Measurements from ENCODE around the gene TSSK3.

TSSK3 gene, protein sequence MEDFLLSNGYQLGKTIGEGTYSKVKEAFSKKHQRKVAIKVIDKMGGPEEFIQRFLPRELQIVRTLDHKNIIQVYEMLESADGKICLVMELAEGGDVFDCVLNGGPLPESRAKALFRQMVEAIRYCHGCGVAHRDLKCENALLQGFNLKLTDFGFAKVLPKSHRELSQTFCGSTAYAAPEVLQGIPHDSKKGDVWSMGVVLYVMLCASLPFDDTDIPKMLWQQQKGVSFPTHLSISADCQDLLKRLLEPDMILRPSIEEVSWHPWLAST

DNA sequence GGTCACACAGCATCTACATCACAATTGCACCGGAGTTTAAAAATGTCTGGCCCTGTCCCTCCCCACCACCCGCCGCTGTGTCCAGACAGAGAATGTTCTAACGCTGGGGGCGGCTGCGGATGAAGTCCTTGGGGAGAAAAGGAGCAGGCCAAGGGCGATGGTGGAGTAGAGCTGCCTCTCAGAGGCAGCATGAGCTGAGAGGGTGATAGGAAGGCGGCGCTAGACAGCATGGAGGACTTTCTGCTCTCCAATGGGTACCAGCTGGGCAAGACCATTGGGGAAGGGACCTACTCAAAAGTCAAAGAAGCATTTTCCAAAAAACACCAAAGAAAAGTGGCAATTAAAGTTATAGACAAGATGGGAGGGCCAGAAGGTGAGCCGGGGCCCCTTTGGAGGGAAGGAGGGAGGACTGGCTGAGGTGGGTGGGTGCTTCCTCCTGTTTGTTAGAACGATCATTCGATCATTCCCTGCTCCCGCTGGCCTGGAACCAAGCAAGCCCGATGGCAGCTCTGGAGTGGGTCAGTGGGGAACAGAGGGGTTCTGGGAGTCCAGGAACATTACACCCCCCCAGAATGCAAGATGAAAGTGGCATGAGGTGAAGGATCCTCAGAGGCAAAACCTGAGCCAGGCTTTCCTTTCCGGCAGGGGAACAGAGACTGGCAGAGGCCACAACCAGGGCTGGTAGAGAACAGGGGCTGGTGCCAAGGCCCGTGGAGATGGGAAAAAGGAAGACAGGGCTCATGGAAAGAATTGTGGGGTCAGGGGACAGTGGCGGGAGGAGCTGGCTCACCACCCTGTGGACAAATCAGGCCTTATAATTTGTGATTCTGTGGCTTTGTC, at the start of gene TSSK3, which contains the start of gene FAM229A:
TSS of gene TSSK3 (plus strand) at position 66 of the 840 bp plus-strand sequence. CDS start at position 229, 163 bp downstream.
TSS of gene FAM229A (minus strand) at position 12 of the 840 bp plus-strand sequence. CDS start 394 bp downstream, outside the sequence.
- no peak for DNase-seq (ENCODE audit: low read depth in 1 of 2, low spot score in 1 of 2)

- no peak for DNase-seq (ENCODE audit: low read depth in 1 of 2, low spot score in 1 of 2)
Observed at GRCh38 chr1:32316903-32317277, 45.4 kb upstream of the TSSK3 start.

DNA sequence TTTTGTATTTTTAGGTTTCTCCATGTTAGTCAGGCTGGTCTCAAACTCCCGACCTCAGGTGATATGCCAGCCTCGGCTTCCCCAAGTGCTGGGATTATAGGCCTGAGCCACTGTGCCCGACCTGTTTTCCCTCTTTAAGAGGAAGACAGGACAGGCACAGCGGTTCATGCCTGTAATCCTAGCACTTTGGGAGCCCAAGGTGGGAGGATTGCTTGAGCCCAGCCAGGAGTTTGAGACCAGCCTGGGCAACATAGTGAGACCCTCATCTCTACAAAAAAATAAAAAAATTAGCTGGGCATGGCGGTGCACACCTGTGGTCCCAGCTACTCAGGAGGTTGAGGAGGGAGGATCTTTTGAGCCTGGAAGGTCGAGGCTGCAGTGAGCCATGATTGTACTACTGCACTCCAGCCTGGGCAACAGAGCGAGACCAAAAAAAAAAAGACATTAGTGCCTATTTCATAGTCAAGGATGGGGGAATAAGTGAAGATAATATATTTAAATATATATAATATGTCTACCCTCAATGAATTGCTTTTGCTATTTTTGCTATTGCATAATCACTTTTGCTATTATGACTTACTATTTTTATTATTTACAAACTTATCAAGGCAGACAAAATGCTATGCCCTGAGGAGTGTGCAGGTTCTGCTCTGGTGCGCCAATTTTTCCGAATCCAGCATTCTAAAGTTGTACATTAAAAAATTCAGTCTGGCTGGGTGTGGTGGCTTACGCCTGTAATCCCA, 44.0 kb upstream of the TSSK3 start:
- DNase-seq (ENCODE audit: low read depth in 1 of 2, low spot score in 1 of 2), result no peak

- DNase-seq (ENCODE audit: low read depth in 1 of 2, low spot score in 1 of 2), result no peak
Observed at GRCh38 chr1:32321712-32322291, 40.5 kb upstream of the TSSK3 start.

- DNase-seq (ENCODE audit: low read depth in 1 of 2, low spot score in 1 of 2), result no peak
Observed at GRCh38 chr1:32327204-32327603, 35.1 kb upstream of the TSSK3 start.

GRCh38 chr1:32329931-32330466, 32.3 kb upstream of the TSSK3 start:
- no peak for DNase-seq (ENCODE audit: low read depth in 1 of 2, low spot score in 1 of 2)

DNA sequence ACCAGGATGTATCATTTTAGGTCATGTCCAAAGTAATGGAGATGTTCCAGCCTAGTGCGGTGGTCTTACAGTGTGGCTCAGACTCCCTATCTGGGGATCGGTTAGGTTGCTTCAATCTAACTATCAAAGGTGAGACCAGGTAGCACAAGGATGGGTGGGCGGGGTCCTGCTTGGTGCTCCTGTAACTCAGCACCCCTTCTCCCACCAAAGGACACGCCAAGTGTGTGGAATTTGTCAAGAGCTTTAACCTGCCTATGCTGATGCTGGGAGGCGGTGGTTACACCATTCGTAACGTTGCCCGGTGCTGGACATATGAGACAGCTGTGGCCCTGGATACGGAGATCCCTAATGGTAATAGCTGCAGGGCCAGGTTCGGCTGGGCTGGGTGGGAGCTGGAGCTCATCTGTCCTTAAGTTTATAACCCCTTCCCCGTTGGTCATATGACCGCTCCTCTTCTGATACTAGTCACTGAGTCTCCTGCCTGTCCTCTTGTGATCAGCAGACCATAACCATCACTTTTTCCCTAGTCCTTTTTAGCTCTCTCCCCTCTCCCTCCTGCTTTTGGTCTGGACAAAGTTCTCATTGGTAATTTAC, 31.7 kb upstream of the TSSK3 start:
- DNase-seq (ENCODE audit: low read depth in 1 of 2, low spot score in 1 of 2), result no peak

DNA sequence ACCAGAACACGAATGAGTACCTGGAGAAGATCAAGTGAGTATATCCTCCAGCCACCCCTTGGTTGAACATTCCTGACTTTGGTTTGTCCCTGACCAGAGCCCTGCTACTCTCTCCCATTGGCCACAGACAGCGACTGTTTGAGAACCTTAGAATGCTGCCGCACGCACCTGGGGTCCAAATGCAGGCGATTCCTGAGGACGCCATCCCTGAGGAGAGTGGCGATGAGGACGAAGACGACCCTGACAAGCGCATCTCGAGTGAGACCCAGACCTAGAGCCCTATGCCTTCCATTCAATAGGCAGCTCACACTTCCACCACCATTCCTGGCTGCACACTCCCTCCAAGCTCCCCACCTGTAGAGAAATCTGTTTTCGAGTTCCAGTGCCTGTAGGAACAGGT, 30.8 kb upstream of the TSSK3 start:
- no peak for DNase-seq (ENCODE audit: low read depth in 1 of 2, low spot score in 1 of 2)

GRCh38 chr1:32332290-32333079, 29.9 kb upstream of the TSSK3 start:
- no peak for DNase-seq (ENCODE audit: low read depth in 1 of 2, low spot score in 1 of 2)

- no peak for DNase-seq (ENCODE audit: low read depth in 1 of 2, low spot score in 1 of 2)
Observed at GRCh38 chr1:32333251-32333963, 28.9 kb upstream of the TSSK3 start.

GRCh38 chr1:32334274-32334861, 28.0 kb upstream of the TSSK3 start:
- no peak for DNase-seq (ENCODE audit: low read depth in 1 of 2, low spot score in 1 of 2)

DNA sequence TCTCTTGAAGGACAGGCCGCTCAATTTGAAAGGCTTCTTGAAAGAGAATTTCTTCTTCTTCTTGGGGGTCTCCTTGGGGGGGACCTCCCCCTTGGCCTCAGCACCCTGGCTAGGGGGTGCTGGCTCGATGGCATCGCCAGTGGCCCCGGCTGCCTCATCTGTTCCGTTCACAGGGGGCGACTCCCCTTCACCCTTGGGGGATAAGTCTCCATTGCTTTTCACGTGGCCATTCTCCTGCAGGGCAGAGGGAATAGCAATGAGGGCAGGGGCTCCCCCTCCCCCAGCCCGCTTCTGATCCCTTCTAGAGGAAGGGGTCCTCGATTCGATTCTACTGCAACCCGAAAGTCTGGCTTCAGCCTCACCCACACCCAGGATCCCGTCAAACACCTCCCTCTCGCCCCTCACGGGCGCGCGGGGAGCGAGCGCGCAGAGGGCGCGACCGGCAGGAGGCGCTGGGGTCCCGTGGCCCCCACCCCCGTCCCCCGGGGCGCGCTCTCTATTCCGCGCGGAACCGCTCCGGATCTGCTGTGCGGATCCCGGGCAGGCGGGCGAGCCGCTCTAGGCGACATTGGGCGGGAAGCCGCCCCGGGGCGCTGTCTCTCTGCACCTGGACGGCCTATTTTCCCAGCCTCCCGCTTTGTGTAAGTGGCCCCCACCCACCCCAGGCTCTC, 27.3 kb upstream of the TSSK3 start:
- DNase-seq (ENCODE audit: low read depth in 1 of 2, low spot score in 1 of 2), result peak; percentile 27 to 29

- no peak for DNase-seq (ENCODE audit: low read depth in 1 of 2, low spot score in 1 of 2)
Observed at GRCh38 chr1:32335535-32335789, 26.9 kb upstream of the TSSK3 start.

DNA sequence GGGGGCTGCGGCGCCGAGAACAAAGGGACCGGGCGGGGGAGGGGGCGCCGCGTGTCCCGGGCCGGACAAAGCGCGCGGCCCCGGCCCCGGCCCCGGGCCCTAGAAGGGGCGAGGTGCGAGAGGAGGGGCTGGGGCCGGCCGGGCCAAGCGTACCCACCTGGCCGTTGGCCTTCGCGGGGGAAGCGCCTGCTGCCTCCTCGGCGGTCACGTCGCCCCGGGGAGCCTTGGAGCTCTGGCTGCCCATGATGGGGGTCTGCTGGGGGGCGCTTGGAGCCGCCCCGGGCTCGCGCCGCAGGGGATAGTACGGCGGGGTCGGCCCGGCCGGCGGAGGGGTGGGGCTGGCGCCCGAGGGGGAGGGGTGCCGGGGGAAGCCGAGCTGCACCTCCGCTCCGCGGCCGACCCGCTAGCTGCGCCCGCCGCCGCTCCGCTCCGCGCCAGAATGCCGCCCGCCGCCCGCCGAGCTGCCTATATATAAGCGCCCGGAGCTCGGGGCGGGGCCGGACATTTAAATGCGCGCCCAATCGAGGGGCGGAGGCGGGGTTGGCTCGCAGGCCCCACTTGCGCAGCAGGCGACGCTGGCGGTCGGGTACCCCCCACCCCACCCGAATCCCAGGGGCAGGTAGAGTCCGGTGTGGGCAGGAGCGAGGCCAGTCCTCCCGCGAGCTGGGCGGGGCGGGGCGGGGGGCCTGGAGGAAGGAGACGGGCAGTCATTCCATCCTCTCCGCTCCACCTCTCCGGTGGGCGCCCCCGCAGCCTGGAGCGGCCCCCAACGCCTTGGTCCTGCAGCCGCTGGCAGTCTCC, 26.3 kb upstream of the TSSK3 start, which contains the start of gene MARCKSL1:
TSS of gene MARCKSL1 (minus strand) at position 444 of the 801 bp plus-strand sequence. CDS start at position 244, 200 bp downstream.
- peak; percentile 74 to 76 for DNase-seq (ENCODE audit: low read depth in 1 of 2, low spot score in 1 of 2)

GRCh38 chr1:32336591-32336932, 25.8 kb upstream of the TSSK3 start:
- no peak for DNase-seq (ENCODE audit: low read depth in 1 of 2, low spot score in 1 of 2)

- peak in 1 of 2 donors; percentile 44 for DNase-seq (ENCODE audit: low read depth in 1 of 2, low spot score in 1 of 2)
Observed at GRCh38 chr1:32336963-32337675, 25.2 kb upstream of the TSSK3 start.
